H9 (cell line): ENCODE data around the gene ABCA6. TPM values are rescaled to one million over a fixed set of nuclear protein-coding genes. Genes with fewer than 3 reads are reported as not detected.

Experiments used
- DNase-seq: peaks from one replicate; pipeline ENCODE4 v3.0.0-alpha.2; 2017
- H2AFZ ChIP-seq: one replicate; pipeline ENCODE4 v1.6.1; 2013; ENCODE audit warnings: mild to moderate bottlenecking, low read length, control low read depth, moderate library complexity
- H2AK5ac ChIP-seq: 2 replicates; pipeline ENCODE4 v1.6.1; 2013; ENCODE audit warnings: low read length, control low read depth, mixed read lengths; ENCODE audit not compliant: insufficient read length
- H2BK120ac ChIP-seq: one replicate; pipeline ENCODE4 v1.6.1; 2013; ENCODE audit warnings: low read depth, mild to moderate bottlenecking, low read length, control low read depth, inconsistent platforms; ENCODE audit not compliant: poor library complexity, severe bottlenecking
- H2BK12ac ChIP-seq: 2 replicates; pipeline ENCODE4 v1.6.1; 2013; ENCODE audit warnings: low read length, control low read depth, mixed read lengths, low read depth; ENCODE audit not compliant: insufficient read length
- H2BK15ac ChIP-seq: 2 replicates; pipeline ENCODE4 v1.6.1; 2013; ENCODE audit warnings: low read depth, low read length, control low read depth
- H2BK20ac ChIP-seq: one replicate; pipeline ENCODE4 v1.6.1; 2013; ENCODE audit warnings: low read depth, mild to moderate bottlenecking, low read length, control low read depth, inconsistent platforms; ENCODE audit not compliant: poor library complexity, severe bottlenecking
- H2BK5ac ChIP-seq: 2 replicates; pipeline ENCODE4 v1.6.1; 2013; ENCODE audit warnings: low read length, control low read depth, mixed read lengths; ENCODE audit not compliant: insufficient read length
- H3K14ac ChIP-seq: 2 replicates; pipeline ENCODE4 v1.6.1; 2013; ENCODE audit warnings: low read length, control low read depth; ENCODE audit not compliant: insufficient read depth
- H3K18ac ChIP-seq: 2 replicates; pipeline ENCODE4 v1.6.1; 2013; ENCODE audit warnings: low read depth, mild to moderate bottlenecking, mixed read lengths, low read length, control low read depth; ENCODE audit not compliant: insufficient read length
- H3K23ac ChIP-seq: 2 replicates; pipeline ENCODE4 v1.6.1; 2013; ENCODE audit warnings: low read length, control low read depth, mixed read lengths, low read depth; ENCODE audit not compliant: insufficient read length
- H3K23me2 ChIP-seq: 2 replicates; pipeline ENCODE4 v1.6.1; 2013; ENCODE audit warnings: low read depth, mild to moderate bottlenecking, mixed read lengths, low read length, control low read depth; ENCODE audit not compliant: insufficient read length, poor library complexity, severe bottlenecking
- H3K27ac ChIP-seq: 2 replicates; pipeline ENCODE4 v1.5.1; 2013; ENCODE audit warnings: low read length, control low read depth, mixed read lengths, low read depth; ENCODE audit not compliant: insufficient read length
- H3K27me3 ChIP-seq: 2 replicates; pipeline ENCODE4 v1.6.1; 2013; ENCODE audit warnings: low read length, control low read depth, inconsistent platforms; ENCODE audit not compliant: insufficient read depth
- H3K4ac ChIP-seq: 2 replicates; pipeline ENCODE4 v1.6.1; 2013; ENCODE audit warnings: low read depth, mild to moderate bottlenecking, control low read depth, inconsistent platforms, low read length, moderate library complexity
- H3K4me1 ChIP-seq: 2 replicates; pipeline ENCODE4 v1.6.1; 2013; ENCODE audit warnings: low read length, control low read depth, inconsistent platforms; ENCODE audit not compliant: insufficient read depth
- H3K4me2 ChIP-seq: 2 replicates; pipeline ENCODE4 v1.6.1; 2013; ENCODE audit warnings: low read length, control low read depth, mixed read lengths; ENCODE audit not compliant: insufficient read length, insufficient read depth
- H3K56ac ChIP-seq: 2 replicates; pipeline ENCODE4 v1.6.1; 2013; ENCODE audit warnings: low read depth, mild to moderate bottlenecking, mixed read lengths, low read length, control low read depth; ENCODE audit not compliant: insufficient read length
- H3K79me1 ChIP-seq: 2 replicates; pipeline ENCODE4 v1.6.1; 2013; ENCODE audit warnings: low read depth, mild to moderate bottlenecking, moderate library complexity, low read length, control low read depth, inconsistent platforms; ENCODE audit not compliant: insufficient read depth, poor library complexity, severe bottlenecking
- H3K79me2 ChIP-seq: 2 replicates; pipeline ENCODE4 v1.6.1; 2013; ENCODE audit warnings: low read length, control low read depth, inconsistent platforms; ENCODE audit not compliant: insufficient read depth
- H3K9ac ChIP-seq: 2 replicates; pipeline ENCODE4 v1.6.1; 2013; ENCODE audit warnings: low read length, control low read depth, mixed read lengths; ENCODE audit not compliant: insufficient read length; ENCODE audit errors: extremely low read depth
- H3K9me3 ChIP-seq: one replicate; pipeline ENCODE4 v1.6.1; 2013; ENCODE audit warnings: low read depth, low read length, inconsistent platforms; ENCODE audit not compliant: control insufficient read depth
- H3T11ph ChIP-seq: one replicate; pipeline ENCODE4 v1.6.1; 2013; ENCODE audit warnings: mild to moderate bottlenecking, low read length, control low read depth, inconsistent platforms
- H4K20me1 ChIP-seq: one replicate; pipeline ENCODE4 v1.6.1; 2013; ENCODE audit not compliant: control insufficient read depth, insufficient read length, insufficient read depth
- H4K5ac ChIP-seq: 2 replicates; pipeline ENCODE4 v1.6.1; 2013; ENCODE audit warnings: low read depth, mild to moderate bottlenecking, mixed read lengths, low read length, control low read depth; ENCODE audit not compliant: insufficient read length
- H4K8ac ChIP-seq: replicated peaks from 2 replicates; pipeline ENCODE4 v1.6.1; 2013; ENCODE audit warnings: low read length, control low read depth, mixed read lengths, low read depth; ENCODE audit not compliant: insufficient read length
- H4K91ac ChIP-seq: 2 replicates; pipeline ENCODE4 v1.6.1; 2013; ENCODE audit warnings: low read depth, mild to moderate bottlenecking, moderate library complexity, mixed read lengths, low read length, control low read depth; ENCODE audit not compliant: insufficient read length
- H3K27ac Mint-ChIP-seq, 3 experiments: 2 replicates in 2 of 3; 3 replicates in 1 of 3; pipeline ENCODE4 v1.8.0; 2020 to 2021; ENCODE audit warnings: mixed read lengths in 3 of 3, mild to moderate bottlenecking in 1 of 3, moderate library complexity in 1 of 3
- H3K27me3 Mint-ChIP-seq: 2 replicates; pipeline ENCODE4 v1.8.0; 2021; ENCODE audit warnings: low read depth, mild to moderate bottlenecking, moderate library complexity, mixed read lengths
- H3K36me3 Mint-ChIP-seq, 3 experiments: 2 replicates in 2 of 3; 3 replicates in 1 of 3; pipeline ENCODE4 v1.8.0; 2020 to 2021; ENCODE audit warnings: low read depth in 3 of 3, mixed read lengths in 3 of 3; ENCODE audit not compliant: insufficient read depth in 1 of 3
- H3K4me1 Mint-ChIP-seq, 2 experiments: 2 replicates each; pipeline ENCODE4 v1.8.0; 2020; ENCODE audit warnings: mixed read lengths in 2 of 2
- H3K4me3 Mint-ChIP-seq, 2 experiments: 2 replicates in 1 of 2; 3 replicates in 1 of 2; pipeline ENCODE4 v1.8.0; 2020 to 2021; ENCODE audit warnings: mild to moderate bottlenecking in 2 of 2, mixed read lengths in 2 of 2, moderate library complexity in 1 of 2
- H3K9me3 Mint-ChIP-seq, 2 experiments: 2 replicates in 1 of 2; 3 replicates in 1 of 2; pipeline ENCODE4 v1.8.0; 2020; ENCODE audit warnings: mild to moderate bottlenecking in 2 of 2, mixed read lengths in 2 of 2, moderate library complexity in 1 of 2
- CTCF ChIP-seq: fragments of 200-600 bp; sonication (generic); conservative IDR thresholded peaks from 3 replicates; pipeline ENCODE4 v1.8.0; 2021; ENCODE audit warnings: antibody characterized with exemption, mild to moderate bottlenecking
- WGBS: extraction: QIAGEN DNeasy Blood & Tissue Kit; methylation state at CpG from one replicate; pipeline ENCODE4 v1.1.7; 2013; ENCODE audit warnings: missing lambda C conversion rate, low lambda C conversion rate, mixed read lengths; ENCODE audit not compliant: insufficient read length; ENCODE audit errors: extremely low coverage; 5-methylcytosine and 5-hydroxymethylcytosine counted together
- total RNA-seq: library from RNA; stranded (reverse); gene quantifications from 2 replicates; pipeline ENCODE4 v1.2.1, GENCODE V29; 2021

The ABCA6 gene
- total RNA-seq, 1 experiment from 2014 or later = not detected

DNA sequence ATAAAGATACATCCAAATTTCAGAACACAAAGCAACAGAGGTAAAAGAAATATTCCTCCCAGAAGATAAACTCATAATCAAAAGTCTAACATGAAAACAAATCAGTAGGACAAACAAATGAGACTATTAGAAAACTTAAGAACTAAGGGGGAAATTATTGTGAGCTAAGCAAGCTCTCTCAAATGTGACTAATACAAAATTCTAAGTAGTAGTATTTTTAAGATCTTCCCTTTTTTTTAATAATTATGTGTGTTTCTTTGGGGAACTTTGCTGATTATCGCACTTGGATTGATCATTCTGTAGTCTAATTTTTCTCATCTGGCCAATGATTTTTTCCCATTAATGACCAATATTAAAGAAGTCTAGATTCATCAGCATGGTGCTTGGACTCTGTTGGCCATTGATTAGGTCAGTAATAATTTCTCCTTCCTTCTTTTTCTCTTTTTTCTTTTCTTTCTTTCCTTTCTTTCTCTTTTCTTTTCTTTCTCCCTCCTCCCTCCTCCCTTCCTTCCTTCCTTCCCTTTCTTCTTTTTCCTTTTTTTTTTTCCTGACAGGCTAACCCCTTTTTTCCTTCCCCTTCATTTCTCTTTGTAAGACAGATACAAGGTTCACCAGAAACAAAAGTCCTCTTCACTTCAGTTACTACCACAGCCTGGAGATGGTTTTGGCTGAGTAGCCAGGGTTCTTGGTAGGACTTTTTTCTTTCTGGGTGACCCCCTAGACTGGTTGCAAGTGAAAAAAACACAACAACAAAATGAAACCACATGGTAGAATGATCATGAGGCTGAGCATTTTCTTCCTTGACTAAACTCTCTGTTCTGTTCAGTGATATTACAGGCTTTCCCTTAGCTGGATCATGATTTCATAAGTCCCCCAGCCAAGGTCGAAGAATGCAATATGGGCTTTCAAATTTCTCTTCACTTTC lies 2.9 kb upstream of the ABCA6 start:
- TF ChIP-seq CTCF = no peak
- no peaks in the 10 kb centered on the region for H3K4me1 ChIP-seq
- no peak overlapping the region for H4K91ac ChIP-seq
- H3K14ac ChIP-seq = no peak overlapping the region
- no peaks in the 10 kb centered on the region for H4K20me1 ChIP-seq
- H2AFZ ChIP-seq = no peak overlapping the region
- H2BK20ac ChIP-seq = no peak overlapping the region
- no peaks in the 10 kb centered on the region; the same call in 1 of the 2 replicates for H3K27me3 Mint-ChIP-seq
- no peak overlapping the region for H3K4me2 ChIP-seq
- no peak overlapping the region for H2BK5ac ChIP-seq
- H4K8ac ChIP-seq = no peak overlapping the region
- H3K9me3 Mint-ChIP-seq = no peaks in the 10 kb centered on the region
- H3K4me1 Mint-ChIP-seq = peaks cover 2 to 4% of the 10 kb centered on the region in 2 experiments; a peak in 1 of 4 replicates
- no peak overlapping the region for H3K4ac ChIP-seq
- H2BK15ac ChIP-seq = no peak overlapping the region
- no peak overlapping the region for H3K27ac Mint-ChIP-seq
- no peak overlapping the region for H3K23ac ChIP-seq
- no peaks in the 10 kb centered on the region for H3K36me3 Mint-ChIP-seq
- H3K79me2 ChIP-seq = no peaks in the 10 kb centered on the region
- H3K9me3 ChIP-seq = no peaks in the 10 kb centered on the region
- H3K79me1 ChIP-seq = no peaks in the 10 kb centered on the region
- no peak overlapping the region for H2BK120ac ChIP-seq
- no peaks in the 10 kb centered on the region for H3K23me2 ChIP-seq
- no CpG with 5 or more reads among the region's 2 CpGs for WGBS
- no peak overlapping the region for H2BK12ac ChIP-seq
- no peak overlapping the region for H3K9ac ChIP-seq
- no peaks in the 10 kb centered on the region for H3K27me3 ChIP-seq
- H2AK5ac ChIP-seq = no peak overlapping the region
- H3K56ac ChIP-seq = no peak overlapping the region
- no peak overlapping the region for H3T11ph ChIP-seq
- no peak overlapping the region for H4K5ac ChIP-seq
- H3K4me3 Mint-ChIP-seq = no peak overlapping the region
- no peak overlapping the region for H3K18ac ChIP-seq
- no peak overlapping the region for H3K27ac ChIP-seq
- DNase-seq = no peak
